Measurements from ENCODE around the gene INAFM1.

DNA sequence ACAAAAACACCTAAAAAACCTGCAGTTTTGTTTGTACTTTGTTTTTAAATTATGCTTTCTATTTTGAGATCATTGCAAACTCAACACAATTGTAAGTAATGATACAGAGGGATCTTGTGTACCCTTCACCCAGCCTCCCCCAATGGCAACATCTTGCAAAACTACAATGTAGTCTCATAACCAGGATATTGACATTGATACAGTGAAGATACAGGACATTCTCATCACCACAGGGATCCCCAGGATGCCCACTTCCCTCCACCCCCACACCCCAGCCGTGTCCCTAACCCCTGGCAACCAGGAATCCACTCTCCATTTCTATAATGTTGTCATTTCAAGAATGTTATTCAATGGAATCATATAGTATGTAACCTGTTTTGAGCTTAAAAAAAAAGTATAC, 46.9 kb downstream of the INAFM1 start:
- TF ChIP-seq, protein P1, sequence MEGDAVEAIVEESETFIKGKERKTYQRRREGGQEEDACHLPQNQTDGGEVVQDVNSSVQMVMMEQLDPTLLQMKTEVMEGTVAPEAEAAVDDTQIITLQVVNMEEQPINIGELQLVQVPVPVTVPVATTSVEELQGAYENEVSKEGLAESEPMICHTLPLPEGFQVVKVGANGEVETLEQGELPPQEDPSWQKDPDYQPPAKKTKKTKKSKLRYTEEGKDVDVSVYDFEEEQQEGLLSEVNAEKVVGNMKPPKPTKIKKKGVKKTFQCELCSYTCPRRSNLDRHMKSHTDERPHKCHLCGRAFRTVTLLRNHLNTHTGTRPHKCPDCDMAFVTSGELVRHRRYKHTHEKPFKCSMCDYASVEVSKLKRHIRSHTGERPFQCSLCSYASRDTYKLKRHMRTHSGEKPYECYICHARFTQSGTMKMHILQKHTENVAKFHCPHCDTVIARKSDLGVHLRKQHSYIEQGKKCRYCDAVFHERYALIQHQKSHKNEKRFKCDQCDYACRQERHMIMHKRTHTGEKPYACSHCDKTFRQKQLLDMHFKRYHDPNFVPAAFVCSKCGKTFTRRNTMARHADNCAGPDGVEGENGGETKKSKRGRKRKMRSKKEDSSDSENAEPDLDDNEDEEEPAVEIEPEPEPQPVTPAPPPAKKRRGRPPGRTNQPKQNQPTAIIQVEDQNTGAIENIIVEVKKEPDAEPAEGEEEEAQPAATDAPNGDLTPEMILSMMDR (IDR thresholded peaks at IDR 0.05; ENCODE audit: low read depth, low read length, poor library complexity, severe bottlenecking): no peak
- TF ChIP-seq EZH2phosphoT487 (IDR thresholded peaks at IDR 0.05; ENCODE audit: borderline replicate concordance, low read length): no peak

Data from DOHH2 (cell line).